ENCODE data around the gene TMEM209.

DNA sequence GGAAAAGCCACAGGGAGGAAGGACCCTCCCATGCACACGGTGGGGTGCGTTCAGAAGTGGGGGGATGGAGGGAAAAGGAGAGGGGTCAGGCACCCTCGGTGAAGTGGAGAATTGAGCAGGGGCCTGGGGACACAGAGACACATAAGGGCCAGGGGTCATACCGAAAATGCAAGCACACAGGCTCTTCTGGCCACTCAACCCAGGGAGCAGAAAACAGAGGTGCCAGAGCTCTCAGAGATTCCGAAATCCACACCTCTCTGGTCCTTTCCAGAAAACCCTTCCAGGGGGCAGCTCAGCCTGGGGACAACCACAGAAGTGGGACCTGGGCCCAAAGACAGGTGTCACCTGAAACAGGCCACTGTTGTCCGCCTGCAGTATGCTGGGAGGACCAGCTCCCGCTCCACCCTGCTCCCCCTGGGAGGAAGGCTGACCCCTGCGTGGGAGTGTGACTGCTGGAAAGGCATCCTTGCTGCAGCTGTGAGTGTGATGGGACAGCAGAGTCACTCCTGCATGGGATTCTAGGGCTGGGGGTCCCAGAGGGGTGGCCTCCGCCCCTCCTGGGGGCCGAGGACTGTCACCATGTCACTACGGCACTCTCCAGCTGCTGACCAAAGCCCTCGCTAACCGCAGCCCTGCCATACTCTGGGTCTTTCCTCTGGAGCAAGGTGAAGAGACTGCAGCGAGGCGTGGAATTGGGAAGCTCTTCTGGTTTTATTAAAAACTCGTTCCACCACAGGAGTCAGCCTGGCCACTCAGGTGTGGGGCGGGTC is 63.1 kb downstream of the TMEM209 start:
- TF ChIP-seq, protein P1, sequence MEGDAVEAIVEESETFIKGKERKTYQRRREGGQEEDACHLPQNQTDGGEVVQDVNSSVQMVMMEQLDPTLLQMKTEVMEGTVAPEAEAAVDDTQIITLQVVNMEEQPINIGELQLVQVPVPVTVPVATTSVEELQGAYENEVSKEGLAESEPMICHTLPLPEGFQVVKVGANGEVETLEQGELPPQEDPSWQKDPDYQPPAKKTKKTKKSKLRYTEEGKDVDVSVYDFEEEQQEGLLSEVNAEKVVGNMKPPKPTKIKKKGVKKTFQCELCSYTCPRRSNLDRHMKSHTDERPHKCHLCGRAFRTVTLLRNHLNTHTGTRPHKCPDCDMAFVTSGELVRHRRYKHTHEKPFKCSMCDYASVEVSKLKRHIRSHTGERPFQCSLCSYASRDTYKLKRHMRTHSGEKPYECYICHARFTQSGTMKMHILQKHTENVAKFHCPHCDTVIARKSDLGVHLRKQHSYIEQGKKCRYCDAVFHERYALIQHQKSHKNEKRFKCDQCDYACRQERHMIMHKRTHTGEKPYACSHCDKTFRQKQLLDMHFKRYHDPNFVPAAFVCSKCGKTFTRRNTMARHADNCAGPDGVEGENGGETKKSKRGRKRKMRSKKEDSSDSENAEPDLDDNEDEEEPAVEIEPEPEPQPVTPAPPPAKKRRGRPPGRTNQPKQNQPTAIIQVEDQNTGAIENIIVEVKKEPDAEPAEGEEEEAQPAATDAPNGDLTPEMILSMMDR (IDR thresholded peaks at IDR 0.05): no peak
- no peak for TF ChIP-seq POLR2A (IDR thresholded peaks at IDR 0.05)

Measured in adrenal gland (tissue), 5 donors.